Germinal center (tissue), 1 donor: ENCODE results near the gene GRM3.

Source experiments
- DNase-seq: peaks from one replicate; pipeline ENCODE4 v3.0.0; 2012; ENCODE audit warnings: mixed read lengths, low spot score

Gene GRM3

DNA sequence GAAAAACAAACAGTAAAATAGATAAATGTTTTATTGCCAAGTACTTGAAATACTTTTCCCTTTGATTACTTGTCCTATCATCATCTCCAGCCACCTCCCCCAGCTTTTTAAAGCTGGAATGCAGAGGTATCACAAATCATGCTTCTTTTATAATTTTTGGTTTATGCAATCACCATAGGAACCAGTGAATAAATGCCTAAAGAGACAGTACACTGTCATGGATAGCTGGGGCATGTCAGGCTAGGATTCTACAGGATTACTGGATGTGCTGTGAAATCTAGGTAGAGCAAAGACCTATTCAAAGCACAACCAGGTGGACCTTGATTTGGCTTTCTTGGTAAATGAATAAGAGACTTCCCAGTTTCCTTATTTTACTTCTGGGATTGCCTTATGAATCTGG, 257.2 kb downstream of the GRM3 start:
- no peak for DNase-seq

DNA sequence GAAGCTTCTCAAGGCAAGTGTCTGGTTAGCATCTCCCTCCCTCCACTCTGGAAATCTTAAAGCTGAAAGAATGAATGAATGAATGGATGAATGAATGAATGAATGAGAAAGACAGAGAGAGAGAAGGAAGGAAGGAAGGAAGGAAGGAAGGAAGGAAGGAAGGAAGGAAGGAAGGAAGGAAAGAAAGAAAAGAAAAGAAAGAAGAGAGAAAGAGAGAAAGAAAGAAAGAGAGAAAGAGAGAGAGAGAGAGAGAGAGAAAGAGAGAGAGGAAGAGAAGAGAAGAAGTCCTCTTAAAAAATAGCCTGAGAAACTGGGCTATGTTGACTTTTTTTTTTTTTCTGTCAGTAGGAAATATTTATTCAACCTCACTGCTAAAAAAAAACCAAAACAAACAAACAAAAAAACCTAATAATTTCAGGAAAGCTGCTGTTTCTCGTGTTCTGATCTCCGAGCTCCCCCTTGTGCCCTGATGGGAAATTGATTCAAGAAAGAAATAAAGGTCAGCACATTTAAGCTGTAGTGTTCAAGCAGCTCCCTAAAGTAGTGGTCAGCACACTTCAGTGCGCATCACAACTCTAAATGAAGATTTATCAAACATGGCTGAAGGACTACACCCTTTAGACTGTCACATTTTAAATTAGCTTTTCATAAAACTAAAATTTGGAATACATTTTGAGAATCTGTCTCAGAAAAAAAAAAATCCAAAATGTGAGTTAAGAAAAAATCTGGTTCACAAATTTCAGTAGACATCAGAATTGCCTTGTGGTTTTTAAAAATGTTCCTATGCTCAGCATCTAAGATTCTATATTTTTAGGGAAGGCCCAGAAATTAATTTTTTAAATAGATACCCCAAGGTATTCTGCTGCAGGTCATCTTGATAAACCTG, 261.5 kb downstream of the GRM3 start:
- no peak for DNase-seq

DNA sequence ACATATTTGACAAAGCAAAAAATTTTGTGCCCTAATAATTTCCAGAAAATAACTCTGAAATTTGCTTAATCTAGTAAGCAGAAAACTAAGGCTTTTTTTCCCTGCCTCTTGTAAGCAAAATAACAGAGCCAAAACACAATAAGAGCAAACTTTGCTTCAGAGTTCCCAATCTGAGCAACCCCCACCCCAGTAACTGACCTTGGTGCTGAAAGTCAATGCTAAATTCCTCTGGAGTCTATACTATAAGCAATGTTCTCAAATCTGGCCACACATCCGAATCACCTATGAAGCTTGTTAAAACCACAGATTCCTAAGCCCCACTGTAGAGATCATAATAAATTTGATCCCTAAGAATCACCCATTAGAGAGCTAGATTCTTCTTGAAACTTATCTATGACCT, 265.2 kb downstream of the GRM3 start:
- no peak for DNase-seq

DNA sequence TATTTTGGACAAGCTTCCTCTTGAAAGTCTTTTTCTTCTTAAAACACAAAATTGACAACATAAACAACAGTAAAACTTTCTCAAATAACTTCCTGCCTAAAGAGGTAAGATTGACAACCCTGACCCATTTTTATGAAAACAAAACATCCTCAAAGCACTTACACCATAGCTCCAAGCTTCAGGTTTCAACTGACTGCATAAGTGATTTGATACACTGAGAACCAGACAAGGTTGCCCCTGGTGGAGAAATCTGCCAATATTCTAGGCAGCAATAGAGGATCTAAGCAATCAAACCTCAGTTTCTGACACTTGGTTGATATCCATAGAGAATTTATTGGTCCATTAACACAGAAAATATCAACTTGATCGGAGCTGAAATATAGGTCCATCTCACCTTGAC, 267.9 kb downstream of the GRM3 start:
- no peak for DNase-seq

DNA sequence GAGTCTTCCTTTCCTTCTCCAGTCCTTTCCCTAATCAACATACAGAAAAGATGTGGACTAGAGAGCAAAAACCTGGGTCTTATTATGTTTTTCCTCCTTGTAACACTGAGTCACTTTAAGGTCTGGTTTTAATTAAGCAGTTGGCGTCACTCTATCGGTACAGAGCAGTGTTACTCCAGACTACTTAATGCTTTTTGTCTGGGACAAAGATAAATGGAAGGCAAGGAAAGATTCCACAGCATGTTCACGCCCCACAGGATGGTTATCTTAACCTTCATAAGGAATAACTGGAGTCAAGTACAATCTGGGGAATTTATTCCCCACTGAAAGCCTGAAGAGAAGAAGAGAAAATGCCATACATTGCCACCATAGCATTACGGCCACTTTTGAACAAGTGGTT, 270.0 kb downstream of the GRM3 start:
- no peak for DNase-seq
